GM12878 (cell line): ENCODE results near the gene FMN2.

Source experiments
- BCL11A ChIP-seq: IDR thresholded peaks from 2 replicates; pipeline ENCODE4 v1.6.1; 2011; ENCODE audit warnings: low read depth, low read length
- EZH2 ChIP-seq: IDR thresholded peaks from 2 replicates; pipeline ENCODE4 v1.6.1; 2012; ENCODE audit warnings: low read depth, mild to moderate bottlenecking, control low read depth, inconsistent platforms, low read length, borderline replicate concordance; ENCODE audit not compliant: control insufficient read depth
- NR2F1 ChIP-seq: fragments of 450-650 bp; conservative IDR thresholded peaks from 2 replicates; pipeline ENCODE4 v1.6.1; 2017; ENCODE audit warnings: mild to moderate bottlenecking
- PBX3 ChIP-seq: IDR thresholded peaks from 2 replicates; pipeline ENCODE4 v1.6.1; 2011; ENCODE audit warnings: mild to moderate bottlenecking, low read depth, low read length, moderate library complexity; ENCODE audit not compliant: insufficient replicate concordance
- POLR2AphosphoS5 ChIP-seq: IDR thresholded peaks from 2 replicates; pipeline ENCODE4 v1.6.1; 2011; ENCODE audit warnings: mild to moderate bottlenecking, low read length, inconsistent platforms
- RAD21 ChIP-seq: IDR thresholded peaks from 2 replicates; pipeline ENCODE4 v1.6.1; 2011; ENCODE audit warnings: mild to moderate bottlenecking, low read depth, low read length, moderate library complexity; ENCODE audit not compliant: insufficient read depth
- SP1 ChIP-seq: IDR thresholded peaks from one replicate; pipeline ENCODE4 v1.6.1; 2011; ENCODE audit warnings: low read depth, low read length
- TAF1 ChIP-seq: IDR thresholded peaks from 2 replicates; pipeline ENCODE4 v1.6.1; 2011; ENCODE audit warnings: mild to moderate bottlenecking, low read depth, low read length, borderline replicate concordance
- USF2 ChIP-seq: IDR thresholded peaks from 2 replicates; pipeline ENCODE4 v1.6.1; 2011; ENCODE audit warnings: low read depth, low read length, improper control_type of control experiment, borderline replicate concordance
- ZNF274 ChIP-seq: IDR thresholded peaks from one replicate; pipeline ENCODE4 v1.8.0; 2011; ENCODE audit not compliant: insufficient read length, insufficient read depth
- TF ChIP-seq, protein P1 (sequence below), 3 experiments: IDR thresholded peaks in 2 of 3; conservative IDR thresholded peaks in 1 of 3; 2 replicates each; pipeline ENCODE4 v1.5.1; 2011; ENCODE audit warnings: low read depth in 3 of 3, low read length in 3 of 3, mild to moderate bottlenecking in 3 of 3, control low read depth in 2 of 3, moderate library complexity in 2 of 3, inconsistent platforms in 1 of 3, mixed read lengths in 1 of 3; ENCODE audit not compliant: control insufficient read depth in 2 of 3, insufficient read depth in 1 of 3; ENCODE audit errors: extremely low read depth in 1 of 3
- TF ChIP-seq, protein P2 (sequence below): fragments of 450-650 bp; IDR thresholded peaks from 2 replicates; pipeline ENCODE4 v1.6.1; 2016; ENCODE audit warnings: mild to moderate bottlenecking, moderate library complexity, borderline replicate concordance

DNA sequence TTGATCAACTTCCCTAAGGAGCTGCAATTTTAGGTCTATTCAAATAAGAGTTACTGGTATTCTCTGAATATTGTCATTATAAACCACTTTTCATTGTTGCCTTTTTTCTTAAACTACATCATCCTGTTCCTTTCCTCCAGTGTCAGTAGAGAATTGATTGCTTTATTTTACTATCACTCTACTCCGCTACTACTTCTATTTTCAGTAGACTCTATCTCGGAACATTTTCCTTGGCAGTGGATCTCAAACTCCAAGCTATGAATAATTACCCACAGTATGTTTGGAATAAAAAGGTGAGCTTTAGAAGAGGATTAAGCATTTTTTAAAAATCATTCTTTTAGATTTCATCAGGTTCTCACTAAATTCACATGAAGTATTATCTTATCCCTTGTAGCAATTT is 295.4 kb downstream of the FMN2 start:
- TF ChIP-seq TAF1: no peak
- no peak for TF ChIP-seq ZNF274
- no peak for TF ChIP-seq EZH2
- TF ChIP-seq SP1: no peak
- no peak for TF ChIP-seq BCL11A
- TF ChIP-seq, protein P1, sequence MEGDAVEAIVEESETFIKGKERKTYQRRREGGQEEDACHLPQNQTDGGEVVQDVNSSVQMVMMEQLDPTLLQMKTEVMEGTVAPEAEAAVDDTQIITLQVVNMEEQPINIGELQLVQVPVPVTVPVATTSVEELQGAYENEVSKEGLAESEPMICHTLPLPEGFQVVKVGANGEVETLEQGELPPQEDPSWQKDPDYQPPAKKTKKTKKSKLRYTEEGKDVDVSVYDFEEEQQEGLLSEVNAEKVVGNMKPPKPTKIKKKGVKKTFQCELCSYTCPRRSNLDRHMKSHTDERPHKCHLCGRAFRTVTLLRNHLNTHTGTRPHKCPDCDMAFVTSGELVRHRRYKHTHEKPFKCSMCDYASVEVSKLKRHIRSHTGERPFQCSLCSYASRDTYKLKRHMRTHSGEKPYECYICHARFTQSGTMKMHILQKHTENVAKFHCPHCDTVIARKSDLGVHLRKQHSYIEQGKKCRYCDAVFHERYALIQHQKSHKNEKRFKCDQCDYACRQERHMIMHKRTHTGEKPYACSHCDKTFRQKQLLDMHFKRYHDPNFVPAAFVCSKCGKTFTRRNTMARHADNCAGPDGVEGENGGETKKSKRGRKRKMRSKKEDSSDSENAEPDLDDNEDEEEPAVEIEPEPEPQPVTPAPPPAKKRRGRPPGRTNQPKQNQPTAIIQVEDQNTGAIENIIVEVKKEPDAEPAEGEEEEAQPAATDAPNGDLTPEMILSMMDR (IDR thresholded peaks at IDR 0.05 in 2 of 3, conservative IDR thresholded peaks at IDR 0.05 in 1 of 3; ENCODE audit: control insufficient read depth in 2 of 3, extremely low read depth in 1 of 3, insufficient read depth in 1 of 3, low read depth in 3 of 3, low read length in 3 of 3): no peak
- TF ChIP-seq PBX3: no peak
- no peak for TF ChIP-seq USF2
- TF ChIP-seq, protein P2, sequence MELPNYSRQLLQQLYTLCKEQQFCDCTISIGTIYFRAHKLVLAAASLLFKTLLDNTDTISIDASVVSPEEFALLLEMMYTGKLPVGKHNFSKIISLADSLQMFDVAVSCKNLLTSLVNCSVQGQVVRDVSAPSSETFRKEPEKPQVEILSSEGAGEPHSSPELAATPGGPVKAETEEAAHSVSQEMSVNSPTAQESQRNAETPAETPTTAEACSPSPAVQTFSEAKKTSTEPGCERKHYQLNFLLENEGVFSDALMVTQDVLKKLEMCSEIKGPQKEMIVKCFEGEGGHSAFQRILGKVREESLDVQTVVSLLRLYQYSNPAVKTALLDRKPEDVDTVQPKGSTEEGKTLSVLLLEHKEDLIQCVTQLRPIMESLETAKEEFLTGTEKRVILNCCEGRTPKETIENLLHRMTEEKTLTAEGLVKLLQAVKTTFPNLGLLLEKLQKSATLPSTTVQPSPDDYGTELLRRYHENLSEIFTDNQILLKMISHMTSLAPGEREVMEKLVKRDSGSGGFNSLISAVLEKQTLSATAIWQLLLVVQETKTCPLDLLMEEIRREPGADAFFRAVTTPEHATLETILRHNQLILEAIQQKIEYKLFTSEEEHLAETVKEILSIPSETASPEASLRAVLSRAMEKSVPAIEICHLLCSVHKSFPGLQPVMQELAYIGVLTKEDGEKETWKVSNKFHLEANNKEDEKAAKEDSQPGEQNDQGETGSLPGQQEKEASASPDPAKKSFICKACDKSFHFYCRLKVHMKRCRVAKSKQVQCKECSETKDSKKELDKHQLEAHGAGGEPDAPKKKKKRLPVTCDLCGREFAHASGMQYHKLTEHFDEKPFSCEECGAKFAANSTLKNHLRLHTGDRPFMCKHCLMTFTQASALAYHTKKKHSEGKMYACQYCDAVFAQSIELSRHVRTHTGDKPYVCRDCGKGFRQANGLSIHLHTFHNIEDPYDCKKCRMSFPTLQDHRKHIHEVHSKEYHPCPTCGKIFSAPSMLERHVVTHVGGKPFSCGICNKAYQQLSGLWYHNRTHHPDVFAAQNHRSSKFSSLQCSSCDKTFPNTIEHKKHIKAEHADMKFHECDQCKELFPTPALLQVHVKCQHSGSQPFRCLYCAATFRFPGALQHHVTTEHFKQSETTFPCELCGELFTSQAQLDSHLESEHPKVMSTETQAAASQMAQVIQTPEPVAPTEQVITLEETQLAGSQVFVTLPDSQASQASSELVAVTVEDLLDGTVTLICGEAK: no peak
- no peak for TF ChIP-seq POLR2AphosphoS5
- no peak for TF ChIP-seq NR2F1
- no peak for TF ChIP-seq RAD21
